ENCODE measurements around the gene CEPT1.

The CEPT1 gene

DNA sequence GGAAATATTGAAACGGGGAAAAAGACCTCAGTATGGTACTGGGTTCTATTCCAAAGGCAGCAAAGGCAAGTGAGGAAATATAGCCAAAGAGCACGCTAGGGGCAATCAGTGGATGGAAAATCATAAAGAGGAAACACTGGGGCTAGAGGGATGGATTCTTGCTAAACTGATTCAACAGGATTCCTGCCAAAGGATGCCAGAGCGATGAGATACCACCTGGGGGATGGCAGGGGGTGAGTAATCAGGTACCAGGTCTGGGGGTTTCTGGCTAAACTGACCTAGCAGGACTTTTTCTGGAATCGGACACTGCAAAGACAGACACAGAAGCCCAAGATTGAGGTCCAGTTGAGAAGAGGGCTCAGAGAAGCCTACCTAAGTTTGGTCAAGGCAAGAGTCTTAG lies 94.2 kb downstream of the CEPT1 start:
- no peak for DNase-seq

All from CD4-positive, alpha-beta T cell treated with Interleukin-4 for 1 hour (primary cell).